ENCODE data around the gene FBXW8.

DNA sequence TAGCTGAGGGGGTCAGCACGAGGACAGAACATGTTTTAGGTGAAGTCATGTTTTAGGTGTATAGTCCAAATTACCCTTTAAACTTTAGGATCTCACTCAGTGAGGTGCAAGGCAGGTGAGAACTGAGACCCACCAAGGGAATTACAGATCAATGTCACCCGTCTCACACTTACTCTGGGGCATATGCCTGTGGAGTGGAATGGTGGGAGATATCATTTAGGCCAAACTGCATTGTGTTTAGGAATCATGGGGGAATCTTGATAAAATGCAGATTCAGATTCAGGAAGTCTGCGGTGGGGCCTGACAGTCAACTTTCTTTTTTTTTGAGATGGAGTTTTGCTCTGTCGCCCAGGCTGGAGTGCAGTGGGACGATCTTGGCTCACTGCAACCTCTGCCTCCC lies 17.8 kb downstream of the FBXW8 start:
- TF ChIP-seq, protein P1, sequence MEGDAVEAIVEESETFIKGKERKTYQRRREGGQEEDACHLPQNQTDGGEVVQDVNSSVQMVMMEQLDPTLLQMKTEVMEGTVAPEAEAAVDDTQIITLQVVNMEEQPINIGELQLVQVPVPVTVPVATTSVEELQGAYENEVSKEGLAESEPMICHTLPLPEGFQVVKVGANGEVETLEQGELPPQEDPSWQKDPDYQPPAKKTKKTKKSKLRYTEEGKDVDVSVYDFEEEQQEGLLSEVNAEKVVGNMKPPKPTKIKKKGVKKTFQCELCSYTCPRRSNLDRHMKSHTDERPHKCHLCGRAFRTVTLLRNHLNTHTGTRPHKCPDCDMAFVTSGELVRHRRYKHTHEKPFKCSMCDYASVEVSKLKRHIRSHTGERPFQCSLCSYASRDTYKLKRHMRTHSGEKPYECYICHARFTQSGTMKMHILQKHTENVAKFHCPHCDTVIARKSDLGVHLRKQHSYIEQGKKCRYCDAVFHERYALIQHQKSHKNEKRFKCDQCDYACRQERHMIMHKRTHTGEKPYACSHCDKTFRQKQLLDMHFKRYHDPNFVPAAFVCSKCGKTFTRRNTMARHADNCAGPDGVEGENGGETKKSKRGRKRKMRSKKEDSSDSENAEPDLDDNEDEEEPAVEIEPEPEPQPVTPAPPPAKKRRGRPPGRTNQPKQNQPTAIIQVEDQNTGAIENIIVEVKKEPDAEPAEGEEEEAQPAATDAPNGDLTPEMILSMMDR (conservative IDR thresholded peaks at IDR 0.05): no peak
- TF ChIP-seq EZH2 (IDR thresholded peaks at IDR 0.05; ENCODE audit: low read depth): no peak

Data from PC-9 (cell line).